Trophoblast cell (in vitro differentiated cells and primary cell): Measurements from ENCODE around the gene PIK3R5.

Source experiments
- DNase-seq, 2 donors: peaks; one replicate each; pipeline ENCODE4 v3.0.0-alpha.2; 2016
- H2AFZ ChIP-seq: 2 replicates; pipeline ENCODE4 v1.6.1; 2013; ENCODE audit warnings: low read length, moderate library complexity, mild to moderate bottlenecking; ENCODE audit not compliant: insufficient read depth, poor library complexity
- H2AK5ac ChIP-seq: 2 replicates; pipeline ENCODE4 v1.6.1; 2013; ENCODE audit warnings: mild to moderate bottlenecking, low read length
- H2BK120ac ChIP-seq: 2 replicates; pipeline ENCODE4 v1.6.1; 2013; ENCODE audit warnings: low read length, mild to moderate bottlenecking, moderate library complexity; ENCODE audit not compliant: insufficient read depth, poor library complexity
- H2BK12ac ChIP-seq: 2 replicates; pipeline ENCODE4 v1.6.1; 2013; ENCODE audit warnings: mild to moderate bottlenecking, low read length, moderate library complexity
- H2BK5ac ChIP-seq: 2 replicates; pipeline ENCODE4 v1.6.1; 2013; ENCODE audit warnings: low read length, low read depth, moderate library complexity, mild to moderate bottlenecking; ENCODE audit not compliant: poor library complexity
- H3K14ac ChIP-seq: 2 replicates; pipeline ENCODE4 v1.6.1; 2013; ENCODE audit warnings: mild to moderate bottlenecking, low read length
- H3K18ac ChIP-seq: 2 replicates; pipeline ENCODE4 v1.6.1; 2013; ENCODE audit warnings: mild to moderate bottlenecking, low read length
- H3K23ac ChIP-seq: 2 replicates; pipeline ENCODE4 v1.6.1; 2013; ENCODE audit warnings: low read length
- H3K27ac ChIP-seq: 2 replicates; pipeline ENCODE4 v1.5.1; 2013; ENCODE audit warnings: low read depth, mild to moderate bottlenecking, inconsistent platforms, low read length, moderate library complexity
- H3K27me3 ChIP-seq: 2 replicates; pipeline ENCODE4 v1.6.1; 2013; ENCODE audit warnings: inconsistent platforms, mild to moderate bottlenecking, low read length, moderate library complexity; ENCODE audit not compliant: insufficient read depth
- H3K36me3 ChIP-seq, 2 experiments: 1 replicate in 1 of 2; 2 replicates in 1 of 2; pipeline ENCODE4 v1.6.1; 2013; ENCODE audit warnings: low read length in 2 of 2, mild to moderate bottlenecking in 2 of 2, moderate library complexity in 1 of 2; ENCODE audit not compliant: insufficient read depth in 2 of 2, control insufficient read depth in 1 of 2
- H3K4ac ChIP-seq: 2 replicates; pipeline ENCODE4 v1.6.1; 2013; ENCODE audit warnings: low read depth, mild to moderate bottlenecking, low read length, moderate library complexity
- H3K4me1 ChIP-seq, 2 experiments: 1 replicate in 1 of 2; 2 replicates in 1 of 2; pipeline ENCODE4 v1.6.1; 2013; ENCODE audit warnings: low read length in 2 of 2, mild to moderate bottlenecking in 2 of 2, moderate library complexity in 1 of 2; ENCODE audit not compliant: insufficient read depth in 2 of 2, control insufficient read depth in 1 of 2
- H3K4me2 ChIP-seq: 2 replicates; pipeline ENCODE4 v1.6.1; 2013; ENCODE audit warnings: inconsistent platforms, mild to moderate bottlenecking, low read length, moderate library complexity
- H3K4me3 ChIP-seq: 2 replicates; pipeline ENCODE4 v1.5.1; 2013; ENCODE audit warnings: mild to moderate bottlenecking, low read depth, low read length, inconsistent platforms
- H3K79me1 ChIP-seq: one replicate; pipeline ENCODE4 v1.6.1; 2013; ENCODE audit warnings: low read length
- H3K79me2 ChIP-seq: 2 replicates; pipeline ENCODE4 v1.6.1; 2013; ENCODE audit warnings: low read length, mild to moderate bottlenecking; ENCODE audit not compliant: control insufficient read depth, insufficient read depth, poor library complexity
- H3K9ac ChIP-seq: 2 replicates; pipeline ENCODE4 v1.6.1; 2013; ENCODE audit warnings: mild to moderate bottlenecking, low read length
- H3K9me3 ChIP-seq: 2 replicates; pipeline ENCODE4 v1.6.1; 2013; ENCODE audit warnings: low read depth, mild to moderate bottlenecking, control low read depth, inconsistent platforms, low read length; ENCODE audit not compliant: insufficient read depth
- H4K12ac ChIP-seq: 2 replicates; pipeline ENCODE4 v1.6.1; 2013; ENCODE audit warnings: low read depth, mild to moderate bottlenecking, low read length, moderate library complexity
- H4K8ac ChIP-seq: 2 replicates; pipeline ENCODE4 v1.6.1; 2013; ENCODE audit warnings: low read depth, mild to moderate bottlenecking, low read length, moderate library complexity
- H4K91ac ChIP-seq: one replicate; pipeline ENCODE4 v1.6.1; 2013; ENCODE audit warnings: low read depth, mild to moderate bottlenecking, low read length, moderate library complexity
- WGBS: extraction: QIAGEN DNeasy Blood & Tissue Kit; methylation state at CpG from one replicate; pipeline ENCODE4 v1.1.7; 2013; ENCODE audit warnings: missing lambda C conversion rate; ENCODE audit not compliant: insufficient read length, insufficient coverage; ENCODE audit errors: extremely low coverage; 5-methylcytosine and 5-hydroxymethylcytosine counted together

The PIK3R5 gene

GRCh38 chr17:8997994-8998628 is 32.6 kb upstream of the PIK3R5 start:
- Histone ChIP-seq H4K12ac (no peak overlapping the region), H2AFZ (no peak overlapping the region), H3K27ac (no peak overlapping the region), H3K4me3 (no peak overlapping the region), H3K4me1 (peaks cover 0 to 5% of the 10 kb centered on the region in 2 experiments), H3K9me3 (no peaks in the 10 kb centered on the region), H2BK120ac (no peak overlapping the region), H2BK5ac (no peak overlapping the region), H4K8ac (no peak overlapping the region), H3K79me2 (no peaks in the 10 kb centered on the region), H3K18ac (no peak overlapping the region), H2BK12ac (no peak overlapping the region), H3K23ac (no peak overlapping the region), H3K4ac (no peak overlapping the region), H3K4me2 (no peak overlapping the region), H3K79me1 (no peaks in the 10 kb centered on the region), H3K27me3 (peaks cover 21% of the 10 kb centered on the region), H4K91ac (no peak overlapping the region), H2AK5ac (no peak overlapping the region), H3K14ac (no peak overlapping the region), H3K9ac (no peak overlapping the region), H3K36me3 (no peaks in the 10 kb centered on the region)
- no CpG with 5 or more reads among the region's 9 CpGs for WGBS
- peak; percentile 60 to 87 for DNase-seq

GRCh38 chr17:8995711-8996110 is 30.2 kb upstream of the PIK3R5 start:
- DNase-seq: peak; percentile 81 to 92
- H3K9me3 ChIP-seq: no peaks in the 10 kb centered on the region
- H3K79me2 ChIP-seq: no peaks in the 10 kb centered on the region
- no peak overlapping the region for H4K12ac ChIP-seq
- no CpG with 5 or more reads among the region's 7 CpGs for WGBS
- H3K4me3 ChIP-seq: no peak overlapping the region
- H2BK12ac ChIP-seq: no peak overlapping the region
- H3K9ac ChIP-seq: no peak overlapping the region
- H3K4ac ChIP-seq: no peak overlapping the region
- no peak overlapping the region for H4K91ac ChIP-seq
- H3K27ac ChIP-seq: no peak overlapping the region
- no peak overlapping the region for H3K14ac ChIP-seq
- H3K4me2 ChIP-seq: no peak overlapping the region
- no peak overlapping the region for H4K8ac ChIP-seq
- no peak overlapping the region for H2AK5ac ChIP-seq
- no peaks in the 10 kb centered on the region for H3K27me3 ChIP-seq
- peaks cover 0 to 5% of the 10 kb centered on the region in 2 experiments for H3K4me1 ChIP-seq
- no peak overlapping the region for H3K23ac ChIP-seq
- H3K18ac ChIP-seq: no peak overlapping the region
- H2BK5ac ChIP-seq: no peak overlapping the region
- H3K36me3 ChIP-seq: no peaks in the 10 kb centered on the region
- H3K79me1 ChIP-seq: no peaks in the 10 kb centered on the region
- H2AFZ ChIP-seq: no peak overlapping the region
- H2BK120ac ChIP-seq: no peak overlapping the region

GRCh38 chr17:8994319-8994718 is 28.8 kb upstream of the PIK3R5 start:
- Histone ChIP-seq H3K18ac (no peak overlapping the region), H3K23ac (no peak overlapping the region), H3K9ac (no peak overlapping the region), H3K9me3 (no peaks in the 10 kb centered on the region), H3K4me3 (no peak overlapping the region), H3K79me1 (no peaks in the 10 kb centered on the region), H3K14ac (no peak overlapping the region), H4K12ac (no peak overlapping the region), H2BK5ac (no peak overlapping the region), H2BK12ac (no peak overlapping the region), H3K4ac (no peak overlapping the region), H3K4me2 (no peak overlapping the region), H2AK5ac (no peak overlapping the region), H3K27ac (no peak overlapping the region), H2BK120ac (no peak overlapping the region), H3K36me3 (no peaks in the 10 kb centered on the region), H4K91ac (no peak overlapping the region), H3K27me3 (no peaks in the 10 kb centered on the region), H2AFZ (no peak overlapping the region), H3K4me1 (peaks cover 0 to 5% of the 10 kb centered on the region in 2 experiments), H3K79me2 (no peaks in the 10 kb centered on the region), H4K8ac (no peak overlapping the region)
- no CpG with 5 or more reads among the region's 7 CpGs for WGBS
- DNase-seq: peak; percentile 73 to 86

GRCh38 chr17:8991514-8992285 is 26.2 kb upstream of the PIK3R5 start:
- H3K4me3 ChIP-seq: no peak overlapping the region
- no peaks in the 10 kb centered on the region for H3K79me2 ChIP-seq
- H3K4me2 ChIP-seq: no peak overlapping the region
- no peaks in the 10 kb centered on the region for H3K27me3 ChIP-seq
- no peak overlapping the region for H3K14ac ChIP-seq
- H4K12ac ChIP-seq: no peak overlapping the region
- no peak overlapping the region for H3K27ac ChIP-seq
- H3K4me1 ChIP-seq: peaks cover 0 to 5% of the 10 kb centered on the region in 2 experiments
- no peak overlapping the region for H3K9ac ChIP-seq
- DNase-seq: peak; percentile 55 to 85
- H2BK120ac ChIP-seq: no peak overlapping the region
- no peaks in the 10 kb centered on the region for H3K79me1 ChIP-seq
- H3K36me3 ChIP-seq: no peaks in the 10 kb centered on the region
- no peak overlapping the region for H3K23ac ChIP-seq
- no peak overlapping the region for H3K18ac ChIP-seq
- H2AK5ac ChIP-seq: no peak overlapping the region
- WGBS: no CpG with 5 or more reads among the region's 10 CpGs
- H2BK12ac ChIP-seq: no peak overlapping the region
- no peak overlapping the region for H2BK5ac ChIP-seq
- H3K9me3 ChIP-seq: no peaks in the 10 kb centered on the region
- no peak overlapping the region for H3K4ac ChIP-seq
- H2AFZ ChIP-seq: no peak overlapping the region
- H4K91ac ChIP-seq: no peak overlapping the region
- no peak overlapping the region for H4K8ac ChIP-seq
